GM21529 (cell line): ENCODE measurements around the gene FBXL16.
A peak's percentile ranks its signal among the peaks of the same experiment; 100 is the strongest.
"Not testable (repeated sequence)": the region's sequence is repeated elsewhere in the genome, so short reads cannot be mapped to it uniquely, and the experiment has no call there.

ENCODE experiments used
- ATAC-seq: cut with Tn5 transposase; IDR thresholded peaks from one replicate; pipeline ENCODE4 v1.9.1; 2021; ENCODE audit not compliant: unreplicated experiment

Gene FBXL16, protein sequence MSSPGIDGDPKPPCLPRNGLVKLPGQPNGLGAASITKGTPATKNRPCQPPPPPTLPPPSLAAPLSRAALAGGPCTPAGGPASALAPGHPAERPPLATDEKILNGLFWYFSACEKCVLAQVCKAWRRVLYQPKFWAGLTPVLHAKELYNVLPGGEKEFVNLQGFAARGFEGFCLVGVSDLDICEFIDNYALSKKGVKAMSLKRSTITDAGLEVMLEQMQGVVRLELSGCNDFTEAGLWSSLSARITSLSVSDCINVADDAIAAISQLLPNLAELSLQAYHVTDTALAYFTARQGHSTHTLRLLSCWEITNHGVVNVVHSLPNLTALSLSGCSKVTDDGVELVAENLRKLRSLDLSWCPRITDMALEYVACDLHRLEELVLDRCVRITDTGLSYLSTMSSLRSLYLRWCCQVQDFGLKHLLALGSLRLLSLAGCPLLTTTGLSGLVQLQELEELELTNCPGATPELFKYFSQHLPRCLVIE

GRCh38 chr16:705431-706188, at the start of gene FBXL16:
Gene FBXL16, minus strand, starts transcription at chr16:705801. Its CDS starts 8,396 bp downstream, at chr16:697405.
- ATAC-seq = no peak

GRCh38 chr16:754656-755055, 49.1 kb upstream of the FBXL16 start:
- ATAC-seq = no peak

GRCh38 chr16:754121-754607, 48.6 kb upstream of the FBXL16 start:
- not testable (repeated sequence) for ATAC-seq

DNA sequence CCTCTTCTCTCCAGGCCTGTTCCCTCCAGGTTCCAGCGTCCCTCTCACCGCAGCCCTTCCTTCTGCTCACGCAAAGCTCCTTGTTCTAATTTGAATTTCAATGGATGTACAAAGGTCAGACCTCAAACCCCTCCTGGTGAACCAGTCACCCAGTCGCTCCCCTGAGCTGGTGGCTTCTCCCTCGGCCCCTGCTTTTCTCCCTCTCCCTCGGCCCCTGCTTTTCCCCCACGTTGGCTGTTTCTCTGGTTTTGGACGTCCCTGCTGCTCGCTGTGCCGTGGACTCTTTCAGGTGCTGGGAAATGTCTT, 46.4 kb upstream of the FBXL16 start:
- ATAC-seq = no peak

GRCh38 chr16:751152-752006, 45.8 kb upstream of the FBXL16 start:
- no peak for ATAC-seq

- ATAC-seq = no peak
These were observed 44.9 kb upstream of the FBXL16 start for GRCh38 chr16:750485-750884.

- ATAC-seq = no peak
These were observed 43.4 kb upstream of the FBXL16 start for GRCh38 chr16:749010-749409.

DNA sequence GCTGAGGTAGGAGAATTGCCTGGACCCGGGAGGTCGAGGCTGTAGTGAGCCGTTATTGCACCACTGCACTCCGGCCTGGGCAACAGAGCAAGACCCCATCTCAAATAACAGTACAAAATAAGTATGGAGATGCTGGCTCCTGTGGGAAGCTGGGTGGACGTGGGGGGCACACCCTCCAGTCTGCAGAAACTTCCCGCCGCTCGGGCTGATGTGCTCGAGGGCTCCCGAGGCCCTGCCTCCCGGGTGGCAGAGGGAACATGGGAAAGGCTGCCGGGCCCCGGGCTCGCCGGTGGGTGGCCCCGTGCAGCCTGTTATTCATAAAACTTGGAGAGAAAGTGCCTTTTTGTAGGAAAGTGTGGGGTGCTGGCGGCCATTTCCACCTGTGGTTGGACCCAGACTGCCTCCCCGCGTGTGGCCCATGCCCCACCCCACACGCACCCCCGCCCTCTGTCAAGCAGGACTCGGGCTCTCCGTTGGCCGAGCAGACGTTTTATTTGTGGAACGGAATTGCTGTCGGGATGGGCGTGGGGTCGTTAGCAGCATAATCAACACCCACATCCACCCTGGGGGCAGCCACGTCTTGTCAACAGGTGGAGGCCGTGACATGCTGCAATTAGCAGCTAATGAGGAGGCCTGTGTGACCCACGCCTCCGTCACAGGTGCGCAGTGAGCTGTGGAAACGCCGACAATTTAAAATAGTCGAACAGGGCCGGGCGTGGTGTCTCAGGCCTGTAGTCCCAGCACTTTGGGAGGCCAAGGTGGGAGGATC, 42.6 kb upstream of the FBXL16 start:
- ATAC-seq = no peak

DNA sequence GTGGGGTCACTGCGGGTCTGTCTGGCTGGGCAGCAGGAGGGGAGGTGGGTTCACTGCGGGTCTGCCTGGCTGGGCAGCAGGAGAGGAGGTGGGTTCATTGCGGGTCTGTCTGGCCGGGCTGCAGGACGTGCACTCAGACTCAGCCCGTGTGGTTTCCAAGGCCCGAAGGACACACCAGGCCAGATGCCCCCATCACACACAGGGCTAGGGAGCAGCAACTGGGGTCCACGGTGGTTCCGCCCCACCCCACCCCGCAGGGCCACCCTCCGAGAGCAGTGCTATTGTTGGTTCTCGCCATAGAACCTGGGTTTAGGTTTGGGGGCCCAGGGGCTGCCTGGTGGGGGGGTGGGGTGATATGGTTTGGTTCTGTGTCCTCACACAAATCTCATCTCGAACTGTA, 41.0 kb upstream of the FBXL16 start:
- no peak for ATAC-seq

- ATAC-seq = no peak
These were observed 40.1 kb upstream of the FBXL16 start for GRCh38 chr16:745739-746138.

DNA sequence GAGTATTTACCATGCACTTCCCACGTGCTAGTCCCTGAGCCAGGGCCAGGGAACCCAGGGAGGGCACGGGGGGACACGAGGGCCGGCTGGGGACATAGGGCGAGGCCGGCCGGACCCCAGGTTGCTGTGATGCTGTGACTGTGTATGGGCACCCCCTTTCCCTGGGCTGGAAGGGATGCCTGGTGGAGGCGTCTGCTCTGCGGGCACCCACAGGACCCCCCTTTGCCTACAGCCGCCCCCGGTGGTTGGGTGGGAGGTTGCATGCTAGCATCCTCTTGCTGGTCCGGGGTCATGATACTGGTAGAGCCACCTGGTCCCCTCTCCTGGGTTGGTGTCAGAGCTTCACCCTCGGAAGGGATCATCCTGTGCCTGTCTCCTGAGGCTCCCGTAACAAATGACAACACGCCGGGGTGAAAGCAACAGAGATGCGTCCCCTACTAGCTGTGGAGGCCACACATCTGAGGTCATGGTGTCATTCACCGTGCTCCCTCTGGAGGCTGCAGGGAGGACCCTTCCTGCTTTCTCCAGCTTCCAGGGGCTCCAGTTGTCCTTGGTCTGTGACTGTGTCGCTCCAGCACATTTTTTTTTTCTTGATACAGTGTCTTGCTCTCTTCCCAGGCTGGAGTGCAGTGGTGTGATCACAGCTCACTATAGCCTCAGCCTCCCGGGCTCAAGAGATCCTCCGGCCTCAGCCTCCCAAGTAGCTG, 38.3 kb upstream of the FBXL16 start:
- no peak for ATAC-seq

DNA sequence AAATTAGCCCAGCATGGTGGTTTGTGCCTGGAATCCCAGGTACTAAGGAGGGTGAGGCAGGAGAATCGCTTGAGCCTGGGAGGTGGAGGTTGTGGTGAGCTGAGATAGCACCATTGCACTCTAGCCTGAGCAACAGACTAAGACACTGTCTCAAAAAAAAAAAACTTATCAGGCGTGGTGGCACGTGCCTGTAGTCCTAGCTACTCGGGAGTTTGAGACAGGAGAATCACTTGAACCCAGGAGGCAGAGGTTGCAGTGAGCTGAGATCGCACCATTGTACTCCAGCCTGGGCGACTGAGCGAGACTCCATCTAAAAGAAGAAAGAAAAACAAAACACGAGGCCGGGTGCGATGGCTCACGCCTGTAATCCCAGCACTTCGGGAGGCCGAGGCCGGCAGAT, 37.3 kb upstream of the FBXL16 start:
- ATAC-seq = not testable (repeated sequence)

DNA sequence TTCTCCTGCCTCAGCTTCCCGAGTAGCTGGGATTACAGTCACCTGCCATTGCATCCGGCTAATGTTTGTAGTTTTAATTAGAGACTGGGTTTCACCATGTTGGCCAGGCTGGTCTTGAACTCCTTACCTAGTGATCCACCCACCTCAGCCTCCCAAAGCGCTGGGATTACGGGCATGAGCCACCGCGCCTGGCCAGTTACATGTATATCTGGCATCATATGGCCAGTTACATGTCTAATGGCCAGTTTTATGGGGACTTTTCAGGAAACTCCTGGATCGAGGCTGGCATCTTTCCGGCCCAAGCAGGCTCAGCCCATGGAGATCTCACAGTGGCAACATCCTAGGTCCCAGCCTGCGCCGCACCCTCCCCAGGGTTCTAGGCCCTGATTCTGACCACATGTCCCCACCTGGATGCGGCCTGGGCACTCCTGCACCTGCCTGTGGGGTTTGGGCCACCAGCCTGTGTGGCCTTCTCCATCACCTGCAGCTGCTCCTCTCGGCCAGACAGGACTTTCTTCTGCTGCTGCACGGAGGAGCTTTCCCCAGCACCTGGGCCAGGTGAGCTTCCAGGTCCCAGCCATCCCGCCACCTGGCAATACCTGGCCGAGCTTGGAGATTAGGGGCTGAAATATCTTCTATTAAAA, 36.5 kb upstream of the FBXL16 start:
- ATAC-seq = no peak

DNA sequence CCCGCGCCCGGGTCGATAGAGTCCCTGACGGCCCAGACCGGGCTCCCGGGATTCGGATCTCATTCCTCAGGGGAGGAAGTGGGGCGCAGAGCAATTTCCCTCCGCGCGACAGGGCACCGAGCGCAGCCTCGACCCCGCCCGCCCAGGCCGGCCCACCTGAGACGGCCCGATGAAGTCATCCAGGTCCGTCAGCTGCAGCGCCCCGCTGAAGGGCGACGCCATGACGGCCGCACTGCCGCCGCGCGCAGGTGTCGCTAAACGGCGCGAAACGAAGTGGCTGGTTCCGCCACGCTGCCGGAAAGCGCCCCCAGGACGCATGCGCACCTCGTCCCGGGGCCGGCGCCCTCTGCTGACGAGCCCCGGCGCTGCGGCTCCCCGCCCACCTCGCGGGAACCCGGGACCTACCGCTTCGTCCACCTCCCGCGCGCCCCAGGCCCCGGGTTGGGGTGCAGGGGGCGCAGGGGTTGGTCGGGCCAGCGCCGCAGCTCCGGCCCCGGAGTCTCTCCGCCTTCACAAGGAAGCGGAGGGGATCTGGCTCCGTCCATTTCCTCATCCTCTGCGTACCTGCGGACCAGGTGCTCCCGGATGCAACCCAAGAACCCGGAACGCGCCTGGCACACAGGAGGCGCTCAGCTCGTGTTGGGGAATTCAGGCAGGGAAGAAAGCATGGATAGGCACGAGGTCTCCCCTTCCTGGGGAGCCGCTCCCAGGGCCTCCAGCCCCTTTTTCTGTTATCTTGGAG, 35.3 kb upstream of the FBXL16 start, which contains the start of gene CIAO3:
TSS of gene CIAO3 (minus strand) at position 234 of the 742 bp plus-strand sequence. CDS start at position 222, 12 bp downstream.
- peak; percentile 64 for ATAC-seq

GRCh38 chr16:740459-740763, 34.8 kb upstream of the FBXL16 start:
- peak; percentile 5 for ATAC-seq

- ATAC-seq = no peak
These were observed 34.2 kb upstream of the FBXL16 start for GRCh38 chr16:739560-740458.

DNA sequence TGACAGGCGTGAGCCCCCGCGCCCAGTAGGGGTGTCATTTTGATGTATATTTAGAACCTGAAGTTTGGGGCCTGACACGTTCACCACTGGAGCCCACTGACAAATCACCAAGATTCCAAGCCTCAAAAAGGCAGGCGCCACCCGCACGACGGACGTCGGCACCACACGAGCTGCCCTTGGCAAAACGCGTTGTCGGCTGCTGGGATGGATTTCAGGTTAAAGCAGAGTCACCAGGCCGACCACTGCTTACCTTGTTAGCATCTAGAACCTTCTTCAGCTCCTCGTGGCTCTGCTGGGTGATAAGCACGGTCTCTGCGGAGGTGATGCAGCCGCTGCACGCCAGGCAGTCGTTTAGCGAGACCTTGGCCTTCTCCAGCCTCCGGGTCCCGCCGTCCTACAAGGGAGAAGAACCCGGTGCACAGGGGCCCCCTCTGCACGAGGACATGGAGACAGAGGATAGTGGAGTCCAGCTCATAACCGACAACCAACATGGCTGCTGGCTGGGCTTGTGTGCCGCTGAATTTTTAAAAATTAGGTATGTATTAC, 31.4 kb upstream of the FBXL16 start:
- ATAC-seq = no peak
